Posterior vena cava (tissue), 2 donors: ENCODE results near the gene ZMIZ1. TPM values are rescaled to one million over a fixed set of nuclear protein-coding genes. Genes with fewer than 3 reads are reported as not detected.
A peak's percentile ranks its signal among the peaks of the same experiment; 100 is the strongest.

Experiments used
- DNase-seq: peaks from one replicate; pipeline ENCODE4 v3.0.0-alpha.2; 2020; ENCODE audit warnings: low spot score
- intact Hi-C, 2 donors: fragments of 100-400 bp; cut with DNase I; formaldehyde crosslinking; loops; one replicate each; pipeline versions ENCODE4 v1.14.1 to v1.14.2; 2022 to 2023
- long read RNA-seq, 2 donors: library from polyadenylated mRNA; unstranded; transcript quantifications; one replicate each; pipeline ENCODE4 v2.0.0, GENCODE V29; 2020 to 2021
- total RNA-seq, 2 donors: library from RNA; stranded (reverse); fragmentation: NEBNext Ultra II Directional; extraction: Animal tissue kit (Norgen Biotek cat#: 25700); gene quantifications; one replicate each; pipeline ENCODE4 v1.2.1, GENCODE V29; 2021
- donor health status: DM: yes; HTN: yes; CAD: no.
- donor health status: DM: yes; HTN: yes; CAD: no.

ZMIZ1 gene
- total RNA-seq, result 10 to 100 TPM; 61.5 to 62.6 TPM
- long read RNA-seq, donor 1, partial matches to known transcripts, result 31 of 39 reads
- long read RNA-seq, donor 1, other reads (novel, unspliced or antisense), result 8 of 39 reads
- long read RNA-seq, donor 2, partial matches to known transcripts, result 3 of 55 reads
- long read RNA-seq, donor 2, other reads (novel, unspliced or antisense), result 52 of 55 reads

DNA sequence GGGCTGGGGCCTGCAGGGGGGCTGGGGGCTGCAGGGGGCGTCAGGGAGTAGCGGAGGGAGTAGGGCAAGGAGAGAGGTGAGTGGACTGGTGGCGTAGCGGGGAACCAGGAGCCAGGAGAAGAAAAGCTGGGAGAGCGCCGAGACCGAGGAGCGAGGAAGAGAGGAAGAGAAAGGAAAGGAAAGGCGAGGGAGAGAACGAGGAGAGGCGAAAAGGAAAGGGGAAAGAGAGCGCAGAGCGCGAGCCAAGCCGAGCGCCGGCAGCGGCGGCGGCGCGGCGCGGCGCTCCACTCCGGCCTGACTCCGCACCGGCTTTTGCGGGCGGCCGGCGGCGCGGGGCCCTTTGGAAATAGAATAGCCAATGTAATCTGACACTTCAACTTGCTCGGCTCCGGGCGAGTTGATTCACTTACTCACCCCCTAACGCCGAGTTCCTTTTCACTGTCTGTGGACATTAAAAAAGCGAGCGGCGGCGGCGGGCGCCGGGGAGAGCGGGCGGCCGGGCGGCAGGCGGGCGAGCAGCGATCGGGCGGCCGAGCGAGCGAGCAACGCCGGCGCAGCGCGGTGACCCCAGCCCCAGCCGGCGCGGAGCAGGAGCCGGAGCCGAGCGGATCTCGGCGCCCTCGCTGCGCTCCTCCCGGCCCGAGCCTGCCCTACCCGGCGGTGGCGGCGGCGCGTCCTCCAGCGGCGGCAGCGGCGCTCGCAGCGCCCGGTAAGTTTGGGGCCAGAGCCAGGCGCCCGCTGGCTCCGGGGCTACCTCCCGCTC lies at the start of gene ZMIZ1:
ZMIZ1 (plus strand) TSS at position 405 of the 763 bp plus-strand sequence. CDS start 132,667 bp downstream, outside the sequence.
- intact Hi-C loops, result loop anchor here (5.0 to 10.0 kb wide), 4 partner anchors 91 to 864 kb away; no protein-coding TSS in a partner anchor
- DNase-seq, result peak; percentile 97

DNA sequence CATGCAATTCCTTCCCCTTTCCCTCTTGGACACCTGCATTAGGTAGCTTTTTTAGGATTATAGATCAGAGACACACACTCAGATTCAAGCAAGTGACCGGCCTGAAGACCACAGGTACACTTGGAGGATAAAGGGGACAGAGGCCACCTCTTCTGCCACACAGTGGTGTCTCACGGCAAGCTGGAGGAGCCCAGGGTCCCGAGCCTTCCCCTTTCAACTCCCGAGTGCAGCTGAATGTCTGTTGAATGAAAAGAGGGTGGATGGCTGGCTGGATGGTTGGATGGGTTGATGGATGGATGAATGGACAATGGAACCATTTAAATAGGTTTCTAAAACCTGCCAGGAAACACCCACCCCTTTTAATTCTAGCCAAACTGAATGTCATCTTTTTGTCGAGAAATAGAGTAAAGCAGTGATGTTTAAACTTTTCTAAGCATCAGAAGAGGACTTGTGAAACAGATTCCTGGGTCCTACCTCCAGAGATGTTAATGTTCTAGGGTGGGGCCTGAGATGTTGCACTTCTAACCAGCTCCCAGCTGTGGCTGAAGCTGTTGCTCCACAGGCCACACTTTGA lies 49.2 kb upstream of the ZMIZ1 start:
- intact Hi-C loops, result no loop called here
- DNase-seq, result peak; percentile 30

GRCh38 chr10:79020015-79020491 lies 48.7 kb upstream of the ZMIZ1 start:
- peak; percentile 78 for DNase-seq
- intact Hi-C loops, result no loop called here

- intact Hi-C loops, result no loop called here
- DNase-seq, result peak; percentile 20
Measured at GRCh38 chr10:79020605-79021004, 48.2 kb upstream of the ZMIZ1 start.

- peak; percentile 59 for DNase-seq
- intact Hi-C loops, result no loop called here
Measured at GRCh38 chr10:79021331-79021907, 47.3 kb upstream of the ZMIZ1 start.

GRCh38 chr10:79021948-79022499 lies 46.7 kb upstream of the ZMIZ1 start:
- intact Hi-C loops, result no loop called here
- peak; percentile 15 for DNase-seq

- DNase-seq, result peak; percentile 78
- intact Hi-C loops, result no loop called here
Measured at GRCh38 chr10:79022565-79023230, 46.1 kb upstream of the ZMIZ1 start.

GRCh38 chr10:79023240-79024162 lies 45.3 kb upstream of the ZMIZ1 start:
- intact Hi-C loops, result no loop called here
- DNase-seq, result peak; percentile 78

DNA sequence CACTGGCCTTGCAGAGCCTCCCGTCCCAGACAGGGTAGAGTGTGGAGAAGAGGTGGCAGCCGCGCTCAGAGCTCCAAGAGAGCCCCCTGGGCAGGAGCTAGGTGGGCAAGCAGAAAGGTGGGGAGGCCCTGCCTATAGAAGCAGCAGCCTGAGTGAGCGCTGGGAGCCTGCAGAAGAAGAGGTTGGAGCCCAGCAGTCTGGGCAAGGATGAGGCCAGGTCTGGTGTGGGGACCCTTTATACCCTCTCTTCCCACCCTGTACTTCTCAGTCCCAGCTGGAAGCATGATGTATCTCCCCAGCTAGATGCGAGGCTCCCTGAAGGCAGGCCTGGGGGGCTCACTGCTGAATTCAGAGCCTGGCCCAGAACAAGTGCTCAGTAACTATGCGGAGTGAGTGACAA lies 44.5 kb upstream of the ZMIZ1 start:
- intact Hi-C loops, result no loop called here

GRCh38 chr10:79024720-79025198 lies 44.0 kb upstream of the ZMIZ1 start:
- intact Hi-C loops, result no loop called here
- DNase-seq, result no peak

More for the DNA sequence above, 44.5 kb upstream of the ZMIZ1 start:
- peak; percentile 56 for DNase-seq

GRCh38 chr10:79025199-79025832 lies 43.5 kb upstream of the ZMIZ1 start:
- intact Hi-C loops, result no loop called here
- peak; percentile 70 for DNase-seq

DNA sequence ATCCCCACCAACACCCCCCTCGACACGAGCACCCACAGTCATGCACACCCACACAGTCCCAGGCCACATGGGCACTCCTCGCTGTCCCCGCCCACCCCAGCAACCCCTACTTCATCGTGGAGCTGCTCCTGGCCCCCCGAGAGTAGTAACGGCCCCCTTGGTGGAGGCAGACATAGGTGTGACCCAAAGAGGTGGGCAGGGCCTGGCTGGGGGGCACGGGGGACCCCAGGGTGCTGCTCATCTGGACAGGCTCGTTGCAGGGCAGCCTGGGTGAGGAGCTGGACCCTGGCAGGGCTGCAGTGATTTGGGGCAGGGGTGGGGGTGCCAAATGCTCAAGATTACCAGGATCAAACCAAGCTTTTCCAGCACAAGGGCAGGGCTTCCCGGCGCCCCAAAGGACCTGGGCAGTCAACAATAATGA lies 42.4 kb upstream of the ZMIZ1 start:
- intact Hi-C loops, result no loop called here
- peak; percentile 60 for DNase-seq

DNA sequence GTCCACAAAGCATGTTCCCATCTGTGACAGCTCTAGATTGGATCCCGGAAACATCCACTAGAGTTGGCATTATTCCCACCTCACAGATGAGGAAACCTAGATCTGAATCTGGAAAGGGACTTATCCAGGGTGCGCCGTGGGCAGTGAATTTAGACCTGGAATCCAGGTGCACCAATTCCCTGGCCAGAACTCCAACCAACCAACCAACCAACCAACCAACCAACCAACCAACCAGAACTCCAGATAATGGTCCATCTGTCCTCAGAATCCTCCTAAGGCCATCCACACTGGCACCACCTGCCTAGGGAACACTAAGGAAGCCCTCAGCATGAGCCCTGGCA lies 42.0 kb upstream of the ZMIZ1 start:
- intact Hi-C loops, result no loop called here
- no peak for DNase-seq

DNA sequence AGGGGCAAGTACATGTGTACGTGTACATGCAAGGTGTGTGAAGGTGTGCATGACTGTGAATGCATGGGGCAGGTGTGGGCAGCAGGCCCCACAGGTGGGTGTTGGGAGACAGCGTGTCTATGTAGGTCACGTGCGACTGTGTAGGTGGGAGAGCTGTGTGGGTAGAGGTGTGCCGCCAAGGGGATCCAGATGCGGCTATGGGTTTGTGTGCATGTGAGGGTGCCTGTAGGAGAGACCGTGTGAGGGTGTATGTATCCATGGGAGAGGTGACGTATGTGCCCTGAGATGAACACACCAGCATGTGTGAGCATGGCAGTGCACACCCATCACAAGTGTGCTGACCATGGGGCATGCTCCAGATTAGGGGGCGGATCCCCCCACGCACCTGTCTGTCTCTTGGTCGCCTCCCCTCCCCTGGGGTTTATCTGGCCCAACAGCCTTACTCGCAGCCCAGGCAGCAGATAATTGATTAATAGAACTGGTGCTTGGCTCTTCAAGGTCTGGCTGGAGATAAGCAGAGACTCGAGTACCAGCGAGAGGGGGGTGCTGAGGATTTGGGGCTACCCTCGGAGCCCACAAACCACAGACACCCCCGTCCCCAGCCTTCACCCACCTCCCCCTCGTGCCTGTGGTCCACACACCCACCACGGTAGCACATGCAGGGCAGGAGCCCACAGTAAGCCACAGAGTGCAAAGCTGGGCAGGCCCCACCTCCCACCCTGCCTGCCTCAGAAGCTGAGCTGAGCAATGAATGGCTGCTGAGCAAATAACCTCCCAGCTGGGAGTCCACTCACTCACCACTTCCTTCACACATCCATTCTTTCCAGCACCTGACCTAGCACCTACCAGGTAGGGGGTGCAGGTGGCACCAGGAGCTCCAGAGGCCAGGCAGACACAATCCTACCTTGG lies 41.4 kb upstream of the ZMIZ1 start:
- intact Hi-C loops, result no loop called here
- DNase-seq, result peak; percentile 70

- intact Hi-C loops, result no loop called here
- peak; percentile 63 for DNase-seq
Measured at GRCh38 chr10:79028056-79028430, 40.7 kb upstream of the ZMIZ1 start.

GRCh38 chr10:79028451-79029010 lies 40.2 kb upstream of the ZMIZ1 start:
- DNase-seq, result peak; percentile 62
- intact Hi-C loops, result no loop called here
